Astrocyte of the spinal cord (primary cell): ENCODE data around the gene AGPAT4.
A peak's percentile ranks its signal among the peaks of the same experiment; 100 is the strongest.

Experiments used
- DNase-seq: peaks from one replicate; pipeline ENCODE4 v3.0.0; 2011; ENCODE audit warnings: low read depth, low spot score
- H3K4me3 ChIP-seq: 2 replicates; pipeline ENCODE4 v1.5.1; 2011; ENCODE audit warnings: low read depth, mild to moderate bottlenecking, low read length, moderate library complexity
- in situ Hi-C: cut with HindIII; loops from 2 replicates; pipeline ENCODE4 v1.10.0; 2017; ENCODE audit warnings: low sequenced_read_pairs
- TF ChIP-seq, protein P1 (sequence below): IDR thresholded peaks from 2 replicates; pipeline ENCODE4 v1.5.1; 2012; ENCODE audit warnings: low read depth, mild to moderate bottlenecking, low read length, inconsistent platforms

The AGPAT4 gene

DNA sequence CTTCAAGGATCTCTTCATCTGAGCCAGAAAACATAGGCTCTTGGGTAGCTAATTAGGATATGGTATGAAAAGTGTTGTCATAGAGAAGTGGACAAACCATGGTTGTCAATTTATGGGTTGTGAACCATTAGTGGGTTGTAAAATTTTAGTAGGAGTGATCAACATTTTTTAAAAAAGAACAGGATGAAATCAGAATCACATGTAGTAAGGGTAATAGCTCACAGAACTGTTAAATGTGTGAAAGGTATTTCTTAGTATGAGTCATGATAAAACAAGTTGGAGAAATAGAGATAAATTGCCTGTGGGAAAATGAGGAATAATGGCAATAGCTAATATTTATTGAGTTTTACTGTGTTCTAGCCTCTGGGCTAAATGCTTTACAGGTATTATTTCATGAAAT lies 168.9 kb downstream of the AGPAT4 start:
- DNase-seq, result no peak
- H3K4me3 ChIP-seq, result no peak overlapping the region
- TF ChIP-seq, protein P1, sequence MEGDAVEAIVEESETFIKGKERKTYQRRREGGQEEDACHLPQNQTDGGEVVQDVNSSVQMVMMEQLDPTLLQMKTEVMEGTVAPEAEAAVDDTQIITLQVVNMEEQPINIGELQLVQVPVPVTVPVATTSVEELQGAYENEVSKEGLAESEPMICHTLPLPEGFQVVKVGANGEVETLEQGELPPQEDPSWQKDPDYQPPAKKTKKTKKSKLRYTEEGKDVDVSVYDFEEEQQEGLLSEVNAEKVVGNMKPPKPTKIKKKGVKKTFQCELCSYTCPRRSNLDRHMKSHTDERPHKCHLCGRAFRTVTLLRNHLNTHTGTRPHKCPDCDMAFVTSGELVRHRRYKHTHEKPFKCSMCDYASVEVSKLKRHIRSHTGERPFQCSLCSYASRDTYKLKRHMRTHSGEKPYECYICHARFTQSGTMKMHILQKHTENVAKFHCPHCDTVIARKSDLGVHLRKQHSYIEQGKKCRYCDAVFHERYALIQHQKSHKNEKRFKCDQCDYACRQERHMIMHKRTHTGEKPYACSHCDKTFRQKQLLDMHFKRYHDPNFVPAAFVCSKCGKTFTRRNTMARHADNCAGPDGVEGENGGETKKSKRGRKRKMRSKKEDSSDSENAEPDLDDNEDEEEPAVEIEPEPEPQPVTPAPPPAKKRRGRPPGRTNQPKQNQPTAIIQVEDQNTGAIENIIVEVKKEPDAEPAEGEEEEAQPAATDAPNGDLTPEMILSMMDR, result no peak
- in situ Hi-C loops, result no loop called here

DNA sequence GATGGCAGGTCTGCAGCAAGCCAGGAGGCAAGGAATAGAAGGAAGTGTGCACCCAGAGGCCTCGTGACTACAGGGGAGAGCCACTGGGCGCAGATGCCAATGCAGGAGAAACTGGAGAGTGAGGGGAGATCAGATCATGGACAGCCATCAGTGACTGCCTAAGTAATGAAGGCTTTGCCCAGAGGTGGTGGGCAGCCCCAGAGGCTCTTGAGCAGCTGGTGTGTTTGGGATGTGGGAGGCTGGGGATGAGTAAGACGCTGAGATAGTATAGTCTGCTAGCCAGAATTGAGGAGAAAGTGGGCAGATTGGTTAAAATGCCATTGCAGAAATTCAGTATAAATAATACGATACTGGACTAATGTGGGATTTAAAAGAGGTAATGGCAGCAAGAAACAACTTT lies 170.4 kb downstream of the AGPAT4 start:
- TF ChIP-seq, protein P1, result no peak
- no peak overlapping the region for H3K4me3 ChIP-seq
- DNase-seq, result no peak
- in situ Hi-C loops, result no loop called here

DNA sequence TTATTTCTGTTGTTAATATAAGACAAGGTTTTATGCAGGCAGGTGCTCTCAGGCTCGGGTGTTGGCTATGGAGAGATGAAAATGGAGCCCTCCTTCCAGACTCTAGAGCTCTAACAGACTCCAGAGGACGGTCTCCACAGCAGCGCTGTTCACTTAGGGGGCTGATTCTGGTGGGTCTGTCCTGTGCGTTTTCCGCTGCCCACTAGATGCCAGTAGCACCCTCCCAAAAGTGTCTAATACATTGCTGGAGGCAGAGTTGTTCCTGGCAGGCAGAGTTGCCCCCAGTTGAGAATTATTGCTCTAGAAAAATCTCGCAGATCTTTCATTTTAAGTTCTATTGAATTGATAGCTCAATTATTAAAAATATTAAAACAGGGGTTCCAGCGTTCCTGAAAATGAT lies 172.3 kb downstream of the AGPAT4 start:
- H3K4me3 ChIP-seq, result no peak overlapping the region
- DNase-seq, result peak; percentile 11
- TF ChIP-seq, protein P1, result peak; percentile 50
- in situ Hi-C loops, result no loop called here

DNA sequence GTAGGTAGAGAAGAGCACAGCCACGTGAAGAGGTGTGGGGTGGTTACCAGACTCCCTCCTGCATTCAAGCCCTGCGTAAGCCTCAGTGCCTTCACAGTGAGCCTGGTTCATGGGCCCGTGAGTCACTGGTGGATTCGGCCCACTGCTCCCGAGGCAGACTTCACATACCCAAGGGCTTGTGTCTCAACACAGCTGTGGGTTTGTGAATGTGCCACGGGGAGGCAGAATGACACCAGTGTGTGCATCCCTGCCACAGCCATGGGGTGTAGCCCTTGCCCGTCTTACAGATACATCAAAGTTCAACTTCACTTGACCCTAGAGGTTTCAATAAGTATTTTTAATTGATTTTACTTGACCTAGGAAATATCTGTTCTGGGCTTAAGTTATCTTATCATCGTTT lies 173.8 kb downstream of the AGPAT4 start:
- TF ChIP-seq, protein P1, result no peak
- DNase-seq, result no peak
- H3K4me3 ChIP-seq, result no peak overlapping the region
- in situ Hi-C loops, result no loop called here

DNA sequence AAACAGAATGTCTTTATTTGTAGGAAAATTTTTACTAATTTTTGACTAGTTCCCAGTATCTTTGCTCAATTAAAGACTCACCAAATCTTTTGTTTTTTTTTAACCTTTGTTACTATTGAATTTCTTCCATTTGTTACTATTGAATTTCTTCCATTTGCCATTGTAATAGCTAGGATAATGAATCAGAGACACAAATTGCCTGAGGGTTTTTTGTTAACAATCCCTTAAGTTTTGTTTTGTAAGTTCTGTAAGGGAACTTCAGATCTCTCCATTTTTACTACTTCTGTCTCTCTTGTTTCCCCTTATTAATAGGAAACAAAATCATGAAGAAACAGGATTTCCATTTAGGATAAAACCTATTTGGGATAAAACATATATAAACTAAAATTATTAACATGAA lies 177.9 kb downstream of the AGPAT4 start:
- in situ Hi-C loops, result no loop called here
- TF ChIP-seq, protein P1, result no peak
- H3K4me3 ChIP-seq, result no peak overlapping the region
- DNase-seq, result no peak

DNA sequence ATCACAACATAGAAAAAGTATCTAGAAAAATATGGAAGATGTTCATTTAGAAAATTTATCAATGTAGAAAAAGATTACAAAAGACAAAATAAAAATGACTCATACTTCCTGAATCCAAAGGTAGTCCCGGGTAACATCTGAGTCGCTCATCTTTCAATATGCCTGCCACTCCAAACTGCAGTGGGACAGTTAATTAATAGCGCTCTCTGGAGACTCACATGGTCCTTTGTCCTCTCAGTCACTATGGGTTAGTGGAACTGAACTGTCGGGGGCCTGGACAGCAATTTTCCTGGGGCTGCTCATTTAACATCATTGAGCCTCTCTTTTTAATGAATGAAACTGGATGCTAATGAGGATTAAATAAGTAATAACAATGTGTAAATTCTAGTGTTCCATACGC lies 178.9 kb downstream of the AGPAT4 start:
- TF ChIP-seq, protein P1, result no peak
- no peak overlapping the region for H3K4me3 ChIP-seq
- no peak for DNase-seq
- in situ Hi-C loops, result no loop called here
